Measurements from ENCODE around the gene UCN2.

DNA sequence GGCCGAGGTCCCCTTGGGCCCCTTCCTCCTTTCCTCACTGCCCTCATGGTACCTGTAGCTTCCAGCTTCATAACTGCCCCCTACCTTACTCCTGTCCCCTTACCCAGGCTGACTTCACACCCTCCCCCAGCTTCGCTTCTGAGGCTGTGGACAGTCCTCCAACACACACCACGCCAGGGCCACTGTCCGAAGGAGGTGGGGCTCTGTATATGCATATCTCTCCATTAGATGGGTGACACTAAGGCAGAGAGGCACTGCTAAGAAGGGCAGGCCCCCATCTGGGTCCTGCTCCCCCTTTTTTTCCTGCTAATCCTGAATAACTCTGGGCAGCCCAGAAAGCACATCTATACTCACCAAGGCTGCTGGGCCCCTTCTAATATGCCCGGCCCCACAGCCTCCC, 32.6 kb upstream of the UCN2 start:
- TF ChIP-seq JUN (IDR thresholded peaks at IDR 0.05; ENCODE audit: low read depth, low read length) (no peak), HDAC6 (IDR thresholded peaks at IDR 0.05; ENCODE audit: low read depth, low read length) (no peak), EZH2 (IDR thresholded peaks at IDR 0.05; ENCODE audit: low read depth, low read length, severe bottlenecking) (no peak), POLR2A (IDR thresholded peaks at IDR 0.05; ENCODE audit: control extremely low read depth in 1 of 2, low read depth in 2 of 2, low read length in 2 of 2) (no peak), CTCF (IDR thresholded peaks at IDR 0.05; ENCODE audit: control extremely low read depth in 1 of 3, insufficient read depth in 1 of 3, low read depth in 1 of 3, low read length in 3 of 3) (no peak), EP300 (IDR thresholded peaks at IDR 0.05; ENCODE audit: borderline replicate concordance in 1 of 2, low read depth in 2 of 2, low read length in 2 of 2) (no peak), POLR2AphosphoS5 (IDR thresholded peaks at IDR 0.05; ENCODE audit: low read depth, low read length) (no peak), KDM1A (IDR thresholded peaks at IDR 0.05; ENCODE audit: borderline replicate concordance, low read length) (no peak), KDM5A (IDR thresholded peaks at IDR 0.05; ENCODE audit: low read length) (no peak), GABPA (IDR thresholded peaks at IDR 0.05; ENCODE audit: borderline replicate concordance, insufficient read depth, low read length) (no peak), RFX5 (IDR thresholded peaks at IDR 0.05; ENCODE audit: borderline replicate concordance, low read depth, low read length) (no peak)
- TF ChIP-seq, protein P1, sequence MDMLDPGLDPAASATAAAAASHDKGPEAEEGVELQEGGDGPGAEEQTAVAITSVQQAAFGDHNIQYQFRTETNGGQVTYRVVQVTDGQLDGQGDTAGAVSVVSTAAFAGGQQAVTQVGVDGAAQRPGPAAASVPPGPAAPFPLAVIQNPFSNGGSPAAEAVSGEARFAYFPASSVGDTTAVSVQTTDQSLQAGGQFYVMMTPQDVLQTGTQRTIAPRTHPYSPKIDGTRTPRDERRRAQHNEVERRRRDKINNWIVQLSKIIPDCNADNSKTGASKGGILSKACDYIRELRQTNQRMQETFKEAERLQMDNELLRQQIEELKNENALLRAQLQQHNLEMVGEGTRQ (IDR thresholded peaks at IDR 0.05; ENCODE audit: low read length), result no peak
- TF ChIP-seq, protein P2, sequence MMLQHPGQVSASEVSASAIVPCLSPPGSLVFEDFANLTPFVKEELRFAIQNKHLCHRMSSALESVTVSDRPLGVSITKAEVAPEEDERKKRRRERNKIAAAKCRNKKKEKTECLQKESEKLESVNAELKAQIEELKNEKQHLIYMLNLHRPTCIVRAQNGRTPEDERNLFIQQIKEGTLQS (IDR thresholded peaks at IDR 0.05; ENCODE audit: insufficient read depth, low read depth, low read length), result no peak

Measured in H1 (cell line).